Left cardiac atrium (tissue), 4 donors: ENCODE results near the gene POLR3A. TPM values are rescaled to one million over a fixed set of nuclear protein-coding genes. Genes with fewer than 3 reads are reported as not detected.

Experiments used
- ATAC-seq, 2 donors: fragments of 200-7000 bp; cut with Tn5 transposase; one replicate each; pipeline ENCODE4 v1.9.1; 2020; ENCODE audit warnings: mild to moderate bottlenecking in 2 of 2, moderate library complexity in 2 of 2
- DNase-seq: peaks from one replicate; pipeline ENCODE4 v3.0.0-alpha.2; 2020
- intact Hi-C, 2 donors: fragments of 100-400 bp; cut with DNase I; formaldehyde crosslinking; loops; one replicate each; pipeline versions ENCODE4 v1.14.1 to v1.15.1; 2022 to 2023
- total RNA-seq, 2 donors: library from RNA; stranded (reverse); fragmentation: NEBNext Ultra II Directional; extraction: Animal tissue kit (Norgen Biotek cat#: 25700); gene quantifications; one replicate each; pipeline ENCODE4 v1.2.1, GENCODE V29; 2021
- donor health status: DM: no; HTN: yes; CAD: no.
- donor health status: DM: no; HTN: yes; CAD: no; lungs with severe emphysema.
- donor health status: DM: yes; HTN: yes; CAD: no.
- donor health status: Dilated cardiomyopathy.

The POLR3A gene
- total RNA-seq, 2 donors from 2014 or later = 9.7 to 10.2 TPM

GRCh38 chr10:78033637-78034470, 4.5 kb upstream of the POLR3A start, which contains the start of gene RPS24:
Gene RPS24 (plus strand): TSS chr10:78033863. CDS start chr10:78033902, 39 bp downstream.
- DNase-seq = peak; percentile 97
- peak; percentile 95 to 96 for ATAC-seq
- intact Hi-C loops = no loop called here

- intact Hi-C loops = no loop called here
Observed at GRCh38 chr10:78033387-78033636, 4.0 kb upstream of the POLR3A start.

GRCh38 chr10:78028438-78029268, 662 bp downstream of the POLR3A start:
- DNase-seq (no peak), ATAC-seq (peak; percentile 8 to 17)
- intact Hi-C loops = loop anchor here in 1 of 2 donors (2.0 kb wide), 1 partner anchor 182 kb away; no protein-coding TSS in a partner anchor

More at GRCh38 chr10:78033387-78033636, 4.0 kb upstream of the POLR3A start:
- DNase-seq (no peak), ATAC-seq (no peak)

- intact Hi-C loops = no loop called here
- DNase-seq = no peak
- no peak for ATAC-seq
Observed at GRCh38 chr10:78025685-78026364, 3.5 kb downstream of the POLR3A start.

GRCh38 chr10:78023741-78024140, 5.6 kb downstream of the POLR3A start:
- intact Hi-C loops = no loop called here
- ATAC-seq = no peak
- DNase-seq = no peak

- no peak for DNase-seq
- ATAC-seq = no peak
- intact Hi-C loops = no loop called here
Observed at GRCh38 chr10:78021201-78021600, 8.1 kb downstream of the POLR3A start.

- ATAC-seq (no peak), DNase-seq (no peak)
- intact Hi-C loops = no loop called here
Observed at GRCh38 chr10:78019264-78019663, 10.1 kb downstream of the POLR3A start.

- intact Hi-C loops = no loop called here
- DNase-seq (no peak), ATAC-seq (no peak)
Observed at GRCh38 chr10:78017856-78018255, 11.5 kb downstream of the POLR3A start.

- DNase-seq (no peak), ATAC-seq (peak in 1 of 2 donors; percentile 67)
- intact Hi-C loops = no loop called here
Observed at GRCh38 chr10:78015546-78015945, 13.8 kb downstream of the POLR3A start.

GRCh38 chr10:78013564-78013963, 15.8 kb downstream of the POLR3A start:
- DNase-seq (no peak), ATAC-seq (no peak)
- intact Hi-C loops = no loop called here

- intact Hi-C loops = no loop called here
- ATAC-seq (no peak), DNase-seq (no peak)
Observed at GRCh38 chr10:78011065-78011464, 18.2 kb downstream of the POLR3A start.

GRCh38 chr10:78010278-78010677, 19.0 kb downstream of the POLR3A start:
- no peak for DNase-seq
- no peak for ATAC-seq
- intact Hi-C loops = no loop called here

GRCh38 chr10:78009662-78010061, 19.7 kb downstream of the POLR3A start:
- intact Hi-C loops = no loop called here
- DNase-seq (no peak), ATAC-seq (no peak)

GRCh38 chr10:78007172-78007571, 22.1 kb downstream of the POLR3A start:
- DNase-seq (no peak), ATAC-seq (no peak)
- intact Hi-C loops = no loop called here

GRCh38 chr10:78004215-78005026, 24.9 kb downstream of the POLR3A start:
- intact Hi-C loops = no loop called here
- no peak for DNase-seq
- no peak for ATAC-seq

GRCh38 chr10:78002541-78003288, 26.6 kb downstream of the POLR3A start:
- ATAC-seq = no peak
- no peak for DNase-seq
- intact Hi-C loops = no loop called here

GRCh38 chr10:78000956-78001472, 28.3 kb downstream of the POLR3A start:
- ATAC-seq = no peak
- intact Hi-C loops = no loop called here
- DNase-seq = no peak

GRCh38 chr10:78000206-78000605, 29.1 kb downstream of the POLR3A start:
- intact Hi-C loops = no loop called here
- DNase-seq (no peak), ATAC-seq (no peak)
